ENCODE results near the gene ZNF688. TPM values are rescaled to one million over a fixed set of nuclear protein-coding genes. Genes with fewer than 3 reads are reported as not detected.
"Not testable (repeated sequence)": the region's sequence is repeated elsewhere in the genome, so short reads cannot be mapped to it uniquely, and the experiment has no call there.

The ZNF688 gene
- total RNA-seq, 1 donor = 12.3 TPM

DNA sequence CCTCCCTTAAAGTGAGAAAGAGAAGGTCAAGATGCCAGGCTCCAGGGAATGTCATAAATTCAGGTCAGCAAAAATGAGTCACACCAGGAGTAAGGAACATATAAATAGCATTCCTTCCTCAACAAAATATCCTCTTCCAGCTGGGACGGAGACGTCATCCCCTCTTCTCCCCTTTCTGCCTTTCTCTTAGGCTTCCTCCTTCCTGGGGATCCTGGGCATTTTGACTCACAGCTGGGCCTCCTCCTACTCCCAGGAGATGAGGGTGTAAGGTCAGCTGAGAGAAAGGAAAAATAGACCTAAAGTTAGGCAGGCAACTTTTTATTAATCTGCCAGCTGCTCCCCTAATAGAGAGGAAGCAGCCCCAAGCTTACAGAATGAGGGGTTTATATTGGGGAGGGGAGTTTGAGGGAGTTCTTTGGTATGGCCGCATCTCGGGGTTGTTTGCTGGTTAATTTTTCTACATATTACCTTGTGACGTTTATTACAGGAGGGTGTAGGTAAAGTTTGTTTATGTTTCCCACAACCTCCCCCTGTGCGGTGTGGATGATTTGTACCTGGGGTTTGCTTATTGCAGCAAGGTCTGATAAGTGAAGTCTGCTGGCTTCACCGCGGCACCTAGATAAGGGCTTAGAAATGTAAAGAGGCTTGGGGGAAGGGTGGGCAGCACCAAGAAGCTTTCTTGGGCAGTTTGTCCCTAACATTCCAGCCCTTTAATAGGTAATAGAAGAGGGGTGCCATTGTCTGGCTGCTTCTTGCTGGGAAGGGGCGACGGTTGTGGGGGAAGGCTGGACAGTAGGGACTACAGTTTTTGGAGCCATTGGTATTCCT lies 29.8 kb downstream of the ZNF688 start:
- Histone ChIP-seq H3K4me2 (ENCODE audit: insufficient read depth, low read length) (peak overlapping the region; percentile 51), H2AFZ (ENCODE audit: low read length) (peak overlapping the region; percentile 77)
- DNase-seq (ENCODE audit: insufficient read length, low spot score, missing footprints) = peak; percentile 97

DNA sequence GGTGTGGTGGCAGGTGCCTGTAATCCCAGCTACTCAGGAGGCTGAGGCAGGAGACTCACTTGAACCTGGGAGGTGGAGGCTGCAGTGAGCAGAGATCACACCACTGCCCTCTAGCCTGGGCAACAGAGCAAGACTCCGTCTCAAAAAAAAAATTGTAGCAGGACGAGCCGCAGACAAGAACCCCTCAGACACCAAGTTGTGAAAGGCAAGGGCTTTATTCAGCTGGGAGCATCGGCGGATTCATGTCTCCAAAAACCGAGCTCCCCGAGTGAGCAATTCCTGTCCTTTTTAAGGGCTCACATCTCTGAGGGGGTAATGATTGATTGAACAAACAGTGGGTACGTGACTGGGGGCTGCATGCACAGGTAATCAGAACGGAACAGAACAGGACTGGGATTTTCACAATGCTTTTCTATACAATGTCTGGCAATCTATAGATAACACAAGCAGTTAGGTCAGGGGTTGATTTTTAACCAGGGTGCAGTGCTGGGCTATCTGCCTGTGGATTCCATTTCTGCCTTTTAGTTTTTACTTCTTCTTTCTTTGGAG lies 30.5 kb downstream of the ZNF688 start:
- H3K4me3 ChIP-seq (ENCODE audit: insufficient read depth, low read length); H4K20me1 ChIP-seq (ENCODE audit: insufficient read depth, low read length); H3K27me3 ChIP-seq (ENCODE audit: insufficient read depth, low read length); H3K4me2 ChIP-seq (ENCODE audit: insufficient read depth, low read length); H3K79me2 ChIP-seq (ENCODE audit: insufficient read depth, low read length); H3K9me3 ChIP-seq (ENCODE audit: low read depth, low read length); DNase-seq (ENCODE audit: insufficient read length, low spot score, missing footprints); H3K36me3 ChIP-seq (ENCODE audit: insufficient read depth, low read length): not testable (repeated sequence)
- Histone ChIP-seq H3K27ac (ENCODE audit: low read depth, low read length) (peak overlapping the region; percentile 11), H3K4me1 (ENCODE audit: insufficient read depth, low read length) (peaks cover 13% of the 10 kb centered on the region), H2AFZ (ENCODE audit: low read length) (peak overlapping the region; percentile 77)

More for the DNA sequence above, 29.8 kb downstream of the ZNF688 start:
- Histone ChIP-seq H3K79me2 (ENCODE audit: insufficient read depth, low read length) (no peaks in the 10 kb centered on the region), H3K9me3 (ENCODE audit: low read depth, low read length) (no peaks in the 10 kb centered on the region), H3K36me3 (ENCODE audit: insufficient read depth, low read length) (no peaks in the 10 kb centered on the region), H3K4me3 (ENCODE audit: insufficient read depth, low read length) (no peak overlapping the region), H3K27me3 (ENCODE audit: insufficient read depth, low read length) (no peaks in the 10 kb centered on the region), H3K27ac (ENCODE audit: low read depth, low read length) (peak overlapping the region; percentile 48), H4K20me1 (ENCODE audit: insufficient read depth, low read length) (no peaks in the 10 kb centered on the region), H3K4me1 (ENCODE audit: insufficient read depth, low read length) (peaks cover 12% of the 10 kb centered on the region)
- TF ChIP-seq, protein P1, sequence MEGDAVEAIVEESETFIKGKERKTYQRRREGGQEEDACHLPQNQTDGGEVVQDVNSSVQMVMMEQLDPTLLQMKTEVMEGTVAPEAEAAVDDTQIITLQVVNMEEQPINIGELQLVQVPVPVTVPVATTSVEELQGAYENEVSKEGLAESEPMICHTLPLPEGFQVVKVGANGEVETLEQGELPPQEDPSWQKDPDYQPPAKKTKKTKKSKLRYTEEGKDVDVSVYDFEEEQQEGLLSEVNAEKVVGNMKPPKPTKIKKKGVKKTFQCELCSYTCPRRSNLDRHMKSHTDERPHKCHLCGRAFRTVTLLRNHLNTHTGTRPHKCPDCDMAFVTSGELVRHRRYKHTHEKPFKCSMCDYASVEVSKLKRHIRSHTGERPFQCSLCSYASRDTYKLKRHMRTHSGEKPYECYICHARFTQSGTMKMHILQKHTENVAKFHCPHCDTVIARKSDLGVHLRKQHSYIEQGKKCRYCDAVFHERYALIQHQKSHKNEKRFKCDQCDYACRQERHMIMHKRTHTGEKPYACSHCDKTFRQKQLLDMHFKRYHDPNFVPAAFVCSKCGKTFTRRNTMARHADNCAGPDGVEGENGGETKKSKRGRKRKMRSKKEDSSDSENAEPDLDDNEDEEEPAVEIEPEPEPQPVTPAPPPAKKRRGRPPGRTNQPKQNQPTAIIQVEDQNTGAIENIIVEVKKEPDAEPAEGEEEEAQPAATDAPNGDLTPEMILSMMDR (IDR thresholded peaks at IDR 0.05; ENCODE audit: extremely low read depth, low read depth, low read length) = no peak

DNA sequence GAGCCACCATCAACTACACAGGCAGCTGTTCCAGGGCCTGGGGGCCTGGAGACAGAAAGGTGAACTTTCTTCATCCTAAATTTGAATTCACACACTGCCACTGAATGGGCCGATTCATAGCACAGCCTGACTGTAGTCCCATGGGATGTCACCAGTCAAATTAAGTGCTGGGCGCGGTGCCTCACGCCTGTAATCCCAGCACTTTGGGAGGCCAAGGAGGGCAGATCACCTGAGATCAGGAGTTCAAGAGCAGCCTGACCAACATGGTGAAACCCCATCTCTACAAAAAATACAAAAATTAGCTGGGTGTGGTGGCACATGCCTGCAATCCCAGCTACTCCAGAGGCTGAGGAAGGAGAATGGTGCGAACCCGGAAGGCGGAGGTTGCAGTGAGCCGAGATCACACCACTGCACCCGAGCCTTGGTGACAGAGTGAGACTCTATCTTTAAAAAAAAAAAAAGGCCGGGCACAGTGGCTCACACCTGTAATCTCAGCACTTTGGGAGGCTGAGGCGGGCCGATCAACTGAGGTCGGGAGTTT lies 31.5 kb downstream of the ZNF688 start:
- not testable (repeated sequence) for H3K27ac ChIP-seq (ENCODE audit: low read depth, low read length); H3K4me2 ChIP-seq (ENCODE audit: insufficient read depth, low read length); H3K9me3 ChIP-seq (ENCODE audit: low read depth, low read length); H2AFZ ChIP-seq (ENCODE audit: low read length); H4K20me1 ChIP-seq (ENCODE audit: insufficient read depth, low read length); H3K27me3 ChIP-seq (ENCODE audit: insufficient read depth, low read length); H3K79me2 ChIP-seq (ENCODE audit: insufficient read depth, low read length); H3K36me3 ChIP-seq (ENCODE audit: insufficient read depth, low read length); DNase-seq (ENCODE audit: insufficient read length, low spot score, missing footprints); H3K4me3 ChIP-seq (ENCODE audit: insufficient read depth, low read length)
- peaks cover 21% of the 10 kb centered on the region for H3K4me1 ChIP-seq (ENCODE audit: insufficient read depth, low read length)

DNA sequence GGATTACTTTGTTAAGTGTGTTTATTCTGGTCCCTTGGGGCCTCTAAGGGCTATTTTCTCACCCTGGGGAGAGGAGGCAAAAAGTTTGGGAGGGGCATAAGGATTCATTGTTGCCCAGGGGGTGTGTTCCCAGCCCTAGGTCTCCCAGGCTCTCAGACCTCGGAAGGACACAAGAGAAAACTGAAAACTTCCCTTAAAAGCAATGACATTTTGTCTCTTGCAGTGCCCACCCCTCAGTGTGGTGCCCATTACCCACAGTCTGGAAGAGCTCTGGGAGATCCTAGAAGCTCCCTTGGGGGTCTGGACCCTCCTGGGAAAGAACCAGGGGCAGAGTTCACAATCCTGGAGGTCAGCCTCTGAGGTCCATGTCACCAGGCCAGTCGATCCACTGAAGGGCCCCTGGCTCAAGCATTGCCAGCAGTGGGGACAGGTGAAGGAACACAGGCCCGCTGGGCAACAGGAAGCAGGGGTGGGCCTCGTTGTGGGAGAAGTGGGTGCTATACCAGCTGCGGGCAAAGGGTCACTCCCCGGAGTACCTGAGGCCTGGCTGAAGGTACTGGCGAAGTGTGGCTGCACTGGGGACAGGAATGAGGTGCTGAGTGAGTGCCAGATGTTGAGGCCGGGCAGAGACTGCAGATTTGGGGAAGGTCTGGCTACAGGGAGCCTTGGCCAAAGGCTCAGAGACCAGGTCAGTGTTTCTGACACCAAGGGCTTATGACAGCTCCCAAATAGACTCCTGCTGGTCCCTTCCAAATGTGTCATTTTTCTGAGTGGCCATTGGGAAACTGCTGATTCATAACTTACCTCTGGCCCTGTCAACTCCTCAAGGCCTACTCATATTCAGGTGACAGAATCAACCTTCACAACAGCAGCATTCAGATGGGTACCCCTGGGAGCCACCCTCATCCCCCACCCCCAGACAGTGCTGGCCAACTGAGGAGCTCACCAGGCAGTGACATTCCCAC lies 32.2 kb downstream of the ZNF688 start:
- peaks cover 8% of the 10 kb centered on the region for H3K79me2 ChIP-seq (ENCODE audit: insufficient read depth, low read length)
- no peak overlapping the region for H3K4me2 ChIP-seq (ENCODE audit: insufficient read depth, low read length)
- DNase-seq (ENCODE audit: insufficient read length, low spot score, missing footprints) = no peak
- no peak overlapping the region for H3K27ac ChIP-seq (ENCODE audit: low read depth, low read length)
- no peak overlapping the region for H2AFZ ChIP-seq (ENCODE audit: low read length)
- H3K9me3 ChIP-seq (ENCODE audit: low read depth, low read length) = no peaks in the 10 kb centered on the region
- H3K4me3 ChIP-seq (ENCODE audit: insufficient read depth, low read length) = no peak overlapping the region
- H3K4me1 ChIP-seq (ENCODE audit: insufficient read depth, low read length) = peaks cover 21% of the 10 kb centered on the region
- H3K36me3 ChIP-seq (ENCODE audit: insufficient read depth, low read length) = no peaks in the 10 kb centered on the region
- H3K27me3 ChIP-seq (ENCODE audit: insufficient read depth, low read length) = no peaks in the 10 kb centered on the region
- no peaks in the 10 kb centered on the region for H4K20me1 ChIP-seq (ENCODE audit: insufficient read depth, low read length)
- TF ChIP-seq, protein P1 (IDR thresholded peaks at IDR 0.05; ENCODE audit: extremely low read depth, low read depth, low read length) = no peak

DNA sequence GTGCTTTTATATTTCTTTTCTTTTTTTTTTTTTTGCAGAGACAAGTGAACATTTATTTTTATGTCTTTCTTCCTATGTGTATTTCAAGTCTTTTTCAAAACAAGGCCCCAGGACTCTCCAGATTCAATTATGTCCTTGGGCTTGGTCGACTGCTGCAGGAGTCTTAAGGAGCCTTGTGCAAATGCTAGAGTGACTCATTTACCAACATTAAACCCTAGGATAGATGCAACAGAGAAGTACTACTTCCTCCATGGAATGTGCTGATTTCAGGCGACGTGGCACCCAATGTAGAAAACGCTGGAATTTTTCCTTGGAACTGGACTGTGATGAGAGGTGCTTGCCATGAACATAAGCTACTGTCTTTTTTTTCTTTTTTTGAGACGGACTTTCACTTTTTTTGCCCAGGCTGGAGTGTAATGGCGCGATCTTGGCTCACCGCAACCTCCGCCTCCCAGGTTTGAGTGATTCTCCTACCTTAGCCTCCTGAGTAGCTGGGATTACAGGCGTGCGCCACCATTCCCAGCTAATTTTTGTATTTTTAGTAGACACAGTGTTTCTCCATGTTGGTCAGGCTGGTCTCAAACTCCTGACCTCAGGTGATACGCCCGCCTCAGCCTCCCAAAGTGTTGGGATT lies 35.0 kb downstream of the ZNF688 start:
- H3K27me3 ChIP-seq (ENCODE audit: insufficient read depth, low read length); H3K9me3 ChIP-seq (ENCODE audit: low read depth, low read length); H4K20me1 ChIP-seq (ENCODE audit: insufficient read depth, low read length); H3K4me3 ChIP-seq (ENCODE audit: insufficient read depth, low read length); H2AFZ ChIP-seq (ENCODE audit: low read length); DNase-seq (ENCODE audit: insufficient read length, low spot score, missing footprints); H3K27ac ChIP-seq (ENCODE audit: low read depth, low read length); H3K4me2 ChIP-seq (ENCODE audit: insufficient read depth, low read length); H3K36me3 ChIP-seq (ENCODE audit: insufficient read depth, low read length): not testable (repeated sequence)
- Histone ChIP-seq H3K4me1 (ENCODE audit: insufficient read depth, low read length) (peaks cover 14% of the 10 kb centered on the region), H3K79me2 (ENCODE audit: insufficient read depth, low read length) (peaks cover 21% of the 10 kb centered on the region)
